Endothelial cell of umbilical vein (primary cell): Measurements from ENCODE around the gene ZFYVE28.

Source experiments
- EZH2 ChIP-seq: IDR thresholded peaks from 2 replicates; pipeline ENCODE4 v1.6.1; 2012; ENCODE audit warnings: borderline replicate concordance, low read depth, mild to moderate bottlenecking, moderate library complexity, low read length, inconsistent platforms; ENCODE audit not compliant: severe bottlenecking
- FOS ChIP-seq: IDR thresholded peaks from 2 replicates; pipeline ENCODE4 v1.6.1; 2011; ENCODE audit warnings: mild to moderate bottlenecking, low read length, moderate library complexity, borderline replicate concordance; ENCODE audit not compliant: insufficient read depth
- MYC ChIP-seq: IDR thresholded peaks from one replicate; pipeline ENCODE4 v1.6.1; 2011; ENCODE audit warnings: mild to moderate bottlenecking, low read depth, low read length
- POLR2A ChIP-seq: IDR thresholded peaks from 2 replicates; pipeline ENCODE4 v1.6.1; 2012; ENCODE audit warnings: low read depth, mild to moderate bottlenecking, control low read depth, low read length
- POLR2AphosphoS5 ChIP-seq: IDR thresholded peaks from 2 replicates; pipeline ENCODE4 v1.6.1; 2012; ENCODE audit warnings: low read depth, mild to moderate bottlenecking, control low read depth, low read length, moderate library complexity; ENCODE audit not compliant: insufficient read depth
- TF ChIP-seq, protein P1 (sequence below), 2 donors: IDR thresholded peaks; 1 replicate in 1 of 2; 2 replicates in 1 of 2; pipeline ENCODE4 v1.5.1; 2011; ENCODE audit warnings: low read length in 2 of 2, mild to moderate bottlenecking in 2 of 2, moderate library complexity in 2 of 2, control low read depth in 1 of 2, inconsistent platforms in 1 of 2, low read depth in 1 of 2; ENCODE audit not compliant: insufficient read depth in 1 of 2; ENCODE audit errors: extremely low read depth in 1 of 2

DNA sequence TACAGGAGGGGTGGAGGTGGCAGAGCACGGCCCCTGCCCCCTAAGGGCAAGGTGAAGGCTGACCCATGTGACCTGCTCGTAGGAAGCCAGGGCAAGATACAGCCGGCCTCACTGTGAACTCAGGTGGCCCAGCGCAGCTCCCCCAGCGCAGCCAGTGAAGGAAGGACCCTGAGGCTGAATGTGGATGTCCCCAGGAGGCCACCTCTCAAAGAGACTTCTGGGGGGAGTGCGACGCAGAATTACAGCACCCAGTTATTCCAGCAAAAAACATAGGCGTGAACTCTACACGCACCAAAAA lies 52.6 kb downstream of the ZFYVE28 start:
- TF ChIP-seq, protein P1, sequence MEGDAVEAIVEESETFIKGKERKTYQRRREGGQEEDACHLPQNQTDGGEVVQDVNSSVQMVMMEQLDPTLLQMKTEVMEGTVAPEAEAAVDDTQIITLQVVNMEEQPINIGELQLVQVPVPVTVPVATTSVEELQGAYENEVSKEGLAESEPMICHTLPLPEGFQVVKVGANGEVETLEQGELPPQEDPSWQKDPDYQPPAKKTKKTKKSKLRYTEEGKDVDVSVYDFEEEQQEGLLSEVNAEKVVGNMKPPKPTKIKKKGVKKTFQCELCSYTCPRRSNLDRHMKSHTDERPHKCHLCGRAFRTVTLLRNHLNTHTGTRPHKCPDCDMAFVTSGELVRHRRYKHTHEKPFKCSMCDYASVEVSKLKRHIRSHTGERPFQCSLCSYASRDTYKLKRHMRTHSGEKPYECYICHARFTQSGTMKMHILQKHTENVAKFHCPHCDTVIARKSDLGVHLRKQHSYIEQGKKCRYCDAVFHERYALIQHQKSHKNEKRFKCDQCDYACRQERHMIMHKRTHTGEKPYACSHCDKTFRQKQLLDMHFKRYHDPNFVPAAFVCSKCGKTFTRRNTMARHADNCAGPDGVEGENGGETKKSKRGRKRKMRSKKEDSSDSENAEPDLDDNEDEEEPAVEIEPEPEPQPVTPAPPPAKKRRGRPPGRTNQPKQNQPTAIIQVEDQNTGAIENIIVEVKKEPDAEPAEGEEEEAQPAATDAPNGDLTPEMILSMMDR (IDR thresholded peaks at IDR 0.05; ENCODE audit: extremely low read depth in 1 of 2, insufficient read depth in 1 of 2, low read depth in 1 of 2, low read length in 2 of 2) = no peak
- no peak for TF ChIP-seq MYC
- no peak for TF ChIP-seq EZH2
- TF ChIP-seq POLR2AphosphoS5 = no peak
- TF ChIP-seq POLR2A = no peak
- TF ChIP-seq FOS = no peak
